Hypothalamus (tissue), 51 donors: ENCODE data around the gene ZNF618.

Experiments
- DNase-seq, 51 donors: peaks; one replicate each; lab custom pipeline; 2025; lab: John Stamatoyannopoulos, UW

The ZNF618 gene

GRCh38 chr9:113876151-113876992, at the start of gene ZNF618:
Gene ZNF618, plus strand, starts transcription at chr9:113876309. Its CDS starts 72 bp downstream, at chr9:113876381.
- DNase-seq = peak in 19 of 51 donors; percentile 5 to 73 (median 14)

DNA sequence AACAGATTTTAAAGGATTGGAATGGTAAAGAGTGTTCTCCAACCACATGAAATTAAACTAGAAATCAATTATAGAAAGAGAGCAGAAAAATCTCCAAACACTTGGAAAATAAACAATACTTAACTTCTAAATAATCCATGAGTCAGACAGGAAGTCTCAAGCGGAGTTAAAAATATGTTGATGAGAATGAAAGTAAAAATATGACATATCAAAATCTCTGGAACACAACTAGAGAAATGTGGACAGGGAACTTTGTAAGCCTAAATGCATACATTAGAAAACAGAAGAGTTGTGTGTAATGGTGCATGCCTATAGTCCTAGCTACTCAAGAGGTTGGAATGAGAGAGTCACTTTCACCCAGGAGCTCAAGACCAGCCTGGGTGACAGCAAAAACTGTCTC, 47.9 kb upstream of the ZNF618 start:
- no peak for DNase-seq

GRCh38 chr9:113837334-113837733, 38.8 kb upstream of the ZNF618 start:
- no peak for DNase-seq

- no peak for DNase-seq
These were observed 34.0 kb upstream of the ZNF618 start for GRCh38 chr9:113842086-113842485.

GRCh38 chr9:113844466-113844865, 31.6 kb upstream of the ZNF618 start:
- peak in 3 of 51 donors; percentile 1 to 5 (median 2) for DNase-seq

DNA sequence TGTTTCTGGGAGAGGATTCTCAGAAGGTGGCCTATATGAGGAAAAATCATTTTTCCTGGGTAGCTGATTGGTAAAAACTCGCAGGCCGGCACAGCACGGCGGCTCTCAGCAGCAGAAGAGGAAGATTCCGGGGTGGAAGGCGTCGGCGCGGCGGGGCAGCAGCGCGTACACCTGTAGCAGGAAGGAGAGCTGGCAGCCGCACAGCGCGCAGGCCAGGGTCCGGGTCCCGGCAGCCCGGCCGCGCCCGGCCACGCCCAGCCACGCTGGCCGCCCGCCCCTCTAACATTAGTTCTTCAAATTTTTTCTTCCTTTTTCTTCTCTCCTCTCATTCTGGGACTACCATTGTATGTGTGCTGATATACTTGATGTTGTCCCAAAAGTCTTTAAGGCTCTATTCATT, 24.8 kb upstream of the ZNF618 start:
- no peak for DNase-seq

DNA sequence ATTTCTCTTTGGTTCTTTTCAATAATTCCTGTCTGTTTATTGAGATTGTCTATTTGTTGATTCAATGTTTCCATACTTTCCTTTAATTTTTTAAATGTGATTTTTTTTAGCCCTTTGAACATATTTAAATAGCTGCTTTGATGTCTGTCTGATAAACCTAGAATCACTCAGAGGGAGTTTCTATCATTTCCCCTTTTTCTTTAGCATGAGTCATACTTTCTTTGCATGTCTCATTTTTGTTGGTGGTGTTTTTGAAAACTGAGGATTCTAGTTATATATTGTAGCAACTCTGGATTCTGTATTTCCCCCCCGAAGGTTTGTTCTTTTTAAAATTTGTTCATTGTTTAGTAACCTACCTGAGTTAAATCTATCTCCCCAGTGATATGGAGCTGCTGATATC, 24.2 kb upstream of the ZNF618 start:
- DNase-seq = no peak

GRCh38 chr9:113853333-113853732, 22.8 kb upstream of the ZNF618 start:
- no peak for DNase-seq

DNA sequence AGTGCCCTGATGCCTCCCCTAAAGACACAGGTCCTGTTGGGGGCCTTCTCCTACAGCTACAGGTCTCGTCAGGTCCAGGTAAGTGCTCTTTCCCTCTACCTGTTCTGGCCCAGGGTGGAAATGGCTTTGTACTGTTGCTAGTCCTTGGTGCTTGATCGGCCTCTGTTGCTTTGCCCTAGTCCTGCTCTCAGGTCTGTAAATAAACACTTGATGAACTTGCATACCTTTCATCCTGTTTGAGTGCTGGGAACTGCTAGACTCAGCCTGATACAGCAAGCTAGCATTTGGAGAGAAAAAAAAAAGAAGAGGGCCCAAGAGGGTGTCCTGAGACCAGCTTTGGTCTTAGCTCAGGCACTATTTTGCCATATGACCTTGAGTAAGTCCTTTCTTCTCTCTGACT, 21.8 kb upstream of the ZNF618 start:
- DNase-seq = no peak

DNA sequence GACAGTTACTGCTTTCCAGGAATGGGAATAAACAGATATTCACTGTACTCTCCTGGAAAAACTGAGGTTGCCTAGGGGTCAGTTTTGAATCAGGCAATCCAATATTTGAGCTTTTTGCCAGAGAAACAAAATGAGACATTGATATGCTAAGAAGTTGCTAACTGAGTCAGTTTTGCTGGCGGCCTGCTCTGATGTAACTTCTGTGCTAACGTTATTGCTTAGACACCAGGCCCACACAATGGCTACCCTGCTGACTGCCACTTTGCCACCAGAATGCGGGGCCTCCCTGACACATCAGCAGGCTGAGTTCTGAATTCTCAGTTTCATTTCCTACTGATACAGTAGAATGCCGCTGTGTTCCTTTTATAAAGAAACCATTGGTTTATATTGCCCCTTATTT, 18.2 kb upstream of the ZNF618 start:
- peak in 12 of 51 donors; percentile 4 to 48 (median 20) for DNase-seq

GRCh38 chr9:113858282-113858681, 17.8 kb upstream of the ZNF618 start:
- DNase-seq = no peak

DNA sequence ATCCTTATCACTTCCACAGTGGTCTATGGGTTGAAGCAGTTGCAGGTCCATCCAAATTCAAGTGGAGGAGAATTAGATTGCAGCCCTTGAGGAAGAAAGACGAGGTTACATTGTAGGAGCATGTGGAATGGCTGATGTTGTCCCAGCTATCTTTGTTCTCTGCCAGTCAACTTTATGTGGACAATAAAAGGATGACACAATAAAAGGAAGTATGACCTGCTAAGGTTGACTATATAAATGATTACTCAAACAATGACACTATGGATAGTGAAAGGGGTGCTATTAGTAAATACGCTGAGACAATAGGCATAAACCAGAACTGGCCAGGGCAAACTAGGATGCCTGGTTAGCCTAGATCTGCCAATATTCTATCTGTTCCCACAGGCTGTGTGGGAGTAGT, 12.8 kb upstream of the ZNF618 start:
- DNase-seq = no peak

GRCh38 chr9:113868501-113868900, 7.6 kb upstream of the ZNF618 start:
- no peak for DNase-seq

DNA sequence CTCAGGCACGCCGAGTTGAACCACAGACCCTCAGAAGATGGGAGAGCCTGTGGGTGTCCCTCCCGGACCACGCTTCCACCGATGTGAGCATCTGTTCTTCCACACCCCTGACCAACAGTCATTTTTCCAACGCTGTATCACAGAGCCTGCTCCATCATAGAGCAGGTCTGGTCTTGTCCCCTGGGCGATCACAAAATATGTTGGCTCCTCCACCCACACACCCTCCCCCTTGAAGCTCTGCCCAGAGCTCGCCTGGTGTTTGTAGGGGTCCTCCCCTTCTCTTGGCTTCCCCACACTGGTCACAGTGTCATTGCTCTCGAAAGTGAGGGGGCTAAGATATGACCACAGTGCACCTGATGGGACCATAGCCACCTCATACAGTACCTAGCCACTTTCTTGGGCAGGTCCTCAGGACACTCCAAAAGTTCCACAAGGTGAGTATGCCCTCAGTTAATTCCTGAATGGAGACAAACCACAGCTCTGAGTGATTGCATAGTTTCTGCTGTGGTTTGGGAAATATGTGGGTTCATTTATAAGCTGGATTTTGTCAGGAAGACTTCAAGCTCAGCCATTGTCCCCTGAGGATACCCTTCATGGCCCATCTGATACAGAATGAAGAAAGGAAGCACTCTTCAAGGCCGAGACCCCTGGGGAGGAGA, 3.5 kb upstream of the ZNF618 start:
- DNase-seq = no peak

GRCh38 chr9:113873446-113873845, 2.7 kb upstream of the ZNF618 start:
- no peak for DNase-seq

DNA sequence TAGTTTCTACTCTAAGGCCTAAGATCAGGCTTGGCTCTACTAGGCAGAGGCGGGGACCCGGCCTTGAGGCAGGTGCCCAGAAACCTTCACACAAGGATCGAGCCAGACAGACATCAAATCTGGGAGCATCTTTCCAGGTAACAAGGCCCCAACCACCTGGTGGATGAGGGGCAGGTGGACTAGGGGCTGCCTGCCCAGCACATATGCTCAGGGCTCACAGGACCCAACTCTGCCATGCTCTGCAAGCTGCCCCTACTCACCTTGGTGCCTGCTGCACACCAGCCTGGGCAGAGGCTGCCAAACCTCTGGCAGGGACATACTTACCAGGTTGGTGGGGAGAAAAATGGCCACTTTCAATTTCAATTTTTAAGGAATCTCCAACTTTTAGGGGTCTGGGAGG, 2.2 kb upstream of the ZNF618 start:
- DNase-seq = no peak

DNA sequence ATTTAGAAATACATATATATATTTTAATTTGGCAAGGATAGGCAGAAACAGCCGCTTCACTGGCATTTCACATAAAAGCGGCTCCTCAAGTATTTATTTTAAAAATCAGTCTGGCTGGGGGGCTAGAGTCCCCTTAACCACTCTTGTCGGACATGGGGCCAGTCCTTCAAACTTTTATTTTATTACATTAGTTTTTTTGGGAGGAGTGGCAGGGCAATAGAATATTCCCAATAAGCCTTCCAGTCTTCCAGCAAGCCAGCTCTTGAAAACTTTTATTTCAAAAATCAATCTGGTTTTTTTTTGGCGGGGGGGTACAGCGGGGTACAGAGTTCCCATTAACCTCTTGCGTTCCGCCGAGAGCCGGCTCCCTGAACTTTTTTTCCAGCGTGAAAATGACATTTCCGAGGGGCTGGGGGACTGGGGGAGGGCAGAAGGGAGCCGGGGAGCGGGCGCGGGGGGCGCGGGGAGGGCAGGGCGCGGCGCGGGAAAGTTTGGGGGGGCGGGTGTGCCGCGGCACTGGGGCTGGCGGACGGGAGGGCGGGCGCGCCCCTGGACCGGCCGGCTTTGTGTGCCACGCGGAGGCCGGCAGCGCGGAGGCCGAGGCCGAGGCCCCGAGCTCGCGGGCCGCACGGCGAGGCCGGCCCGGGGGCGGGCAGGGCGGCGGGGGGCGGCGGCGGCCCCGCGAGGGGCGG, 504 bp upstream of the ZNF618 start:
- DNase-seq = no peak

DNA sequence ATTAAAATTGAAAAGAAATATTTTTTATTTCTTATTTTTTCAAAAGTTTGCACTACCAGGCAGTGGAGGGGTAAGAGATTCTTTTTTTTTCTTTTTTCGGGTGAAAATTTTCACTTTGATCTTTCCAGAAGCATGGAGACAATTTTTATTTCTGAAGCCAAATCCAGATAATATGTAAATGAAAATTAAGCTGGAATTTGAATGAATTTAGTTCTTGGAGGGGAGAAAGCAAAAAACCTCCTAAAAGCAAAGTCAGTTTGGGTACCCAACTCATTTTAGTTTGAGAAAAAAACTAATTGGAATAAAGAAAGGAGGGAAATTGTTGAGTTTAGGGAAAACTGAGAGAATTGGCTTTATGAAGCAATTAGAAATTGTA, 872 bp downstream of the ZNF618 start:
- no peak for DNase-seq

GRCh38 chr9:113879318-113879717, 3.2 kb downstream of the ZNF618 start:
- no peak for DNase-seq

DNA sequence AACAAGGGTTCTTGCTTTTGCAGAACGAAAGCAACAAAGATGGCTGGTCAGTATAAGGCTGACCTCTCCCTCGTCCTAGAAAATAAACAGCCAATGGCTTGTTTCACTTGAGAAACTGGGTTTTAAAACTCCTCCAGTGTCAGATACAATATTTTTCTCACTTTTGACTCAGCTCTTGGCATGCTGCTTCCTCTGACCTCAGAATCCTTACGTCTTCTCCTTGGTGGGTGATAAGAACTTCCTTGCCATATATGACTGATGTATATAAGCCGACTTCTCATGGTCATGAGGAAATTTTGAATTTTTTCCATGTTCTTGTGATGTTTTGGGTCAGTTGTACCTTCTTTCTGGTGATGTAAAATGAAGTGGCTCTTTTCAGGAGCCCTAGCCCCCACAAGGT, 3.8 kb downstream of the ZNF618 start:
- no peak for DNase-seq

DNA sequence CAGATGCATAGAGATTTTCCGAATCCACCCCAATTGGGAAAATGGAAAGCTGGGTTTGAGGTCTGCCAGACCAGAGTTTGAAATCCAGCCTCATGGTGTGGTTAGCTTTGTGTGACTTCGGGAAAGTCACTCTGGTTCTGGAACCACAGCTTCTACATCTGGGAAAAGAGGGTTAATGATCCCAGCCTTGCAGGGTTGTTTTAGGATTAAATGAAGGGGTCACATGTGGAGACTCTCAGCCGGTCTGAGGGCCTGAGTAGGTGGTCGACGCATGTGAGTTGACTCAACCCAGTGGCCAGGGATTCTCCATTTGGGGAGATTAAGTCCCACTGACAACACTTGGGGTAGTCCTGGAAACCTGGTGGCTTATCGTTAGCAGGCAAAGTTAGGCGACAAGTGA, 6.1 kb downstream of the ZNF618 start:
- DNase-seq = no peak
